A375 (cell line): ENCODE measurements around the gene SH3RF3. TPM values are rescaled to one million over a fixed set of nuclear protein-coding genes. Genes with fewer than 3 reads are reported as not detected.

Experiments used
- small RNA-seq: library from RNA; depleted of rRNA; stranded (forward); fragments of <200 nt; gene quantifications from one replicate; pipeline ENCODE3, GENCODE V24; 2014
- total RNA-seq: library from RNA; depleted of rRNA; stranded (reverse); fragments of >200 nt; shearing (Covaris generic); gene quantifications from 2 replicates; pipeline ENCODE4 v1.2.3, GENCODE V29; 2014; rRNA removed

SH3RF3 gene
- total RNA-seq = 7.6 and 8.6 TPM in 2 replicates

GRCh38 chr2:109128616-109129355 lies at the start of gene SH3RF3:
SH3RF3 (plus strand) TSS chr2:109129205.

Small RNA genes lying within 50 kb of the gene (small RNA-seq; reads per million reads assigned to genes)
- not detected for gene MIR4265
- gene MIR4266 = not detected
- not detected for gene RF00017
- not detected for gene SNRPGP9

Other genes starting within 250 kb of the SH3RF3 start
- gene EDAR, start 140.0 kb upstream of the SH3RF3 start, total RNA-seq = not detected in 2 replicates